ENCODE results near the gene CDC42BPB. TPM values are rescaled to one million over a fixed set of nuclear protein-coding genes. Genes with fewer than 3 reads are reported as not detected.

CDC42BPB gene
- total and polyA plus RNA-seq, 2 of the 4 experiments (the other 2 are of a cell fraction), result 49.1 to 81.4 TPM

- CTCF ChIA-PET, result no interaction called here
- in situ Hi-C loops (cut with MboI; ENCODE audit: low sequenced_read_pairs), result no loop called here
Measured at GRCh38 chr14:102979406-102979805, 77.9 kb downstream of the CDC42BPB start.

More at GRCh38 chr14:102979406-102979805, 77.9 kb downstream of the CDC42BPB start:
- Histone ChIP-seq H3K4me1 (ENCODE audit: control insufficient read depth, insufficient read depth, low read length) (no peaks in the 10 kb centered on the region), H4K5ac (ENCODE audit: low read depth, low read length) (no peak overlapping the region), H3K9me1 (ENCODE audit: insufficient read depth, low read length) (0 out of 2 replicates have a peak, but pooled peaks cover 2% of the 10 kb centered on the region), H3K36me3 (ENCODE audit: control insufficient read depth, insufficient read depth, low read length) (peaks cover 60% of the 10 kb centered on the region), H2BK120ac (ENCODE audit: low read depth, low read length) (no peak overlapping the region), H2BK5ac (ENCODE audit: low read depth, low read length, poor library complexity, severe bottlenecking) (no peak overlapping the region), H2AFZ (replicated peaks; ENCODE audit: low read length, poor library complexity) (no peak overlapping the region), H2AK9ac (replicated peaks; ENCODE audit: low read depth, low read length, poor library complexity) (no peak overlapping the region), H2BK15ac (ENCODE audit: low read depth, low read length) (no peak overlapping the region), H3K4me2 (ENCODE audit: low read depth, low read length) (no peak overlapping the region), H3K4ac (ENCODE audit: low read depth, low read length) (no peak overlapping the region), H3K27me3 (ENCODE audit: control insufficient read depth, insufficient read depth, low read length) (no peaks in the 10 kb centered on the region), H3K4me3 (ENCODE audit: insufficient read depth, low read depth, low read length) (no peak overlapping the region), H4K8ac (ENCODE audit: low read depth in 2 of 2, low read length in 2 of 2) (no peak overlapping the region), H3K27ac (ENCODE audit: insufficient read depth, low read length) (no peak overlapping the region), H3K23ac (ENCODE audit: low read depth, low read length) (no peak overlapping the region), H4K20me1 (ENCODE audit: insufficient read depth, low read length) (peaks cover 9% of the 10 kb centered on the region), H3K18ac (ENCODE audit: low read depth, low read length) (no peak overlapping the region), H2AK5ac (ENCODE audit: low read depth, low read length) (no peak overlapping the region), H2BK20ac (ENCODE audit: low read depth, low read length) (no peak overlapping the region), H3K79me1 (ENCODE audit: low read depth in 1 of 2, low read length in 2 of 2) (peaks cover 13 to 31% of the 10 kb centered on the region in 2 experiments; a peak in 3 of 4 replicates), H3K56ac (ENCODE audit: extremely low read depth, insufficient read depth, low read length) (no peak overlapping the region), H4K91ac (ENCODE audit: insufficient read depth, low read depth, low read length) (no peak overlapping the region), H3K14ac (replicated peaks; ENCODE audit: low read depth, low read length) (no peak overlapping the region), H3K9me3 (ENCODE audit: control insufficient read depth, insufficient read depth, low read length) (no peaks in the 10 kb centered on the region), H3K9ac (ENCODE audit: low read depth, low read length) (no peak overlapping the region)
- TF ChIP-seq RFX5 (IDR thresholded peaks at IDR 0.05; ENCODE audit: low read depth, low read length) (no peak), CEBPB (IDR thresholded peaks at IDR 0.05; ENCODE audit: low read depth, low read length) (no peak), POLR2A (IDR thresholded peaks at IDR 0.05; ENCODE audit: low read depth, low read length) (no peak)
- intact Hi-C loops (cut with micrococcal nuclease), result loop anchor here (5.0 kb wide), 1 partner anchor 78 kb away; the partner anchor contains the start of gene CDC42BPB
- WGBS, 2 experiments (ENCODE audit: extremely low coverage in 2 of 2, insufficient read length in 1 of 2), result no CpG with 5 or more reads among the region's 9 CpGs
- no TSS peak for BruUV-seq (replicated peaks)
- DNase-seq, result no peak
- dilution Hi-C loops (cut with HindIII; ENCODE audit: low sequenced_read_pairs, unreplicated experiment), result no loop called here
- POLR2A ChIA-PET (ENCODE audit: unreplicated experiment), result no interaction called here
- no peak for ATAC-seq (ENCODE audit: low read depth)
